ENCODE data around the gene CCL25.

The CCL25 gene

DNA sequence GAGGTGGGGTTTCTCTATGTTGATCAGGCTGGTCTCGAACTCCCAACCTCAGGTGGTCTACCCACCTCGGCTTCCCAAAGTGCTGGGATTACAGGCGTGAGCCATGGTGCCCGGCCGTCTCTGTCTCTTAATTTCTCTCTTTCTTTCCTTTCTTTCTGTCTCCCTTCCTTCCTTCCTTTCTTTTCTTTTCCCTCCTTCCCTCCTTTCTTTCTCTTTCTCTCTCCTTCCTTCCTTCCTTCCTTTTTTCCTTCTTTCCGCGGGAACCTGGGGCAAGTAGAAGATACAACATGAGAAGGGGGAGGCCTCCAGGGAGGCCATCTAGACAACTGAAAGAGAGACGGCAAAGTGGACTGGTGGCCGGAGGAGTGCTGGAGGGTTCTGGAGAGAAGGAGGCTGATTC, 31.9 kb upstream of the CCL25 start:
- TF ChIP-seq EP300 (IDR thresholded peaks at IDR 0.05; ENCODE audit: borderline replicate concordance) (no peak), EGR1 (IDR thresholded peaks at IDR 0.05) (no peak), YY1 (IDR thresholded peaks at IDR 0.05; ENCODE audit: low read depth) (no peak), CREB1 (IDR thresholded peaks at IDR 0.05; ENCODE audit: low read depth) (no peak), TEAD4 (IDR thresholded peaks at IDR 0.05) (no peak), CEBPB (IDR thresholded peaks at IDR 0.05) (no peak), FOXM1 (IDR thresholded peaks at IDR 0.05; ENCODE audit: borderline replicate concordance, low read depth) (no peak)
- TF ChIP-seq, protein P1, sequence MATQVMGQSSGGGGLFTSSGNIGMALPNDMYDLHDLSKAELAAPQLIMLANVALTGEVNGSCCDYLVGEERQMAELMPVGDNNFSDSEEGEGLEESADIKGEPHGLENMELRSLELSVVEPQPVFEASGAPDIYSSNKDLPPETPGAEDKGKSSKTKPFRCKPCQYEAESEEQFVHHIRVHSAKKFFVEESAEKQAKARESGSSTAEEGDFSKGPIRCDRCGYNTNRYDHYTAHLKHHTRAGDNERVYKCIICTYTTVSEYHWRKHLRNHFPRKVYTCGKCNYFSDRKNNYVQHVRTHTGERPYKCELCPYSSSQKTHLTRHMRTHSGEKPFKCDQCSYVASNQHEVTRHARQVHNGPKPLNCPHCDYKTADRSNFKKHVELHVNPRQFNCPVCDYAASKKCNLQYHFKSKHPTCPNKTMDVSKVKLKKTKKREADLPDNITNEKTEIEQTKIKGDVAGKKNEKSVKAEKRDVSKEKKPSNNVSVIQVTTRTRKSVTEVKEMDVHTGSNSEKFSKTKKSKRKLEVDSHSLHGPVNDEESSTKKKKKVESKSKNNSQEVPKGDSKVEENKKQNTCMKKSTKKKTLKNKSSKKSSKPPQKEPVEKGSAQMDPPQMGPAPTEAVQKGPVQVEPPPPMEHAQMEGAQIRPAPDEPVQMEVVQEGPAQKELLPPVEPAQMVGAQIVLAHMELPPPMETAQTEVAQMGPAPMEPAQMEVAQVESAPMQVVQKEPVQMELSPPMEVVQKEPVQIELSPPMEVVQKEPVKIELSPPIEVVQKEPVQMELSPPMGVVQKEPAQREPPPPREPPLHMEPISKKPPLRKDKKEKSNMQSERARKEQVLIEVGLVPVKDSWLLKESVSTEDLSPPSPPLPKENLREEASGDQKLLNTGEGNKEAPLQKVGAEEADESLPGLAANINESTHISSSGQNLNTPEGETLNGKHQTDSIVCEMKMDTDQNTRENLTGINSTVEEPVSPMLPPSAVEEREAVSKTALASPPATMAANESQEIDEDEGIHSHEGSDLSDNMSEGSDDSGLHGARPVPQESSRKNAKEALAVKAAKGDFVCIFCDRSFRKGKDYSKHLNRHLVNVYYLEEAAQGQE (IDR thresholded peaks at IDR 0.05; ENCODE audit: low read depth): no peak
- TF ChIP-seq, protein P2, sequence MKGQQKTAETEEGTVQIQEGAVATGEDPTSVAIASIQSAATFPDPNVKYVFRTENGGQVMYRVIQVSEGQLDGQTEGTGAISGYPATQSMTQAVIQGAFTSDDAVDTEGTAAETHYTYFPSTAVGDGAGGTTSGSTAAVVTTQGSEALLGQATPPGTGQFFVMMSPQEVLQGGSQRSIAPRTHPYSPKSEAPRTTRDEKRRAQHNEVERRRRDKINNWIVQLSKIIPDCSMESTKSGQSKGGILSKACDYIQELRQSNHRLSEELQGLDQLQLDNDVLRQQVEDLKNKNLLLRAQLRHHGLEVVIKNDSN (IDR thresholded peaks at IDR 0.05): no peak

DNA sequence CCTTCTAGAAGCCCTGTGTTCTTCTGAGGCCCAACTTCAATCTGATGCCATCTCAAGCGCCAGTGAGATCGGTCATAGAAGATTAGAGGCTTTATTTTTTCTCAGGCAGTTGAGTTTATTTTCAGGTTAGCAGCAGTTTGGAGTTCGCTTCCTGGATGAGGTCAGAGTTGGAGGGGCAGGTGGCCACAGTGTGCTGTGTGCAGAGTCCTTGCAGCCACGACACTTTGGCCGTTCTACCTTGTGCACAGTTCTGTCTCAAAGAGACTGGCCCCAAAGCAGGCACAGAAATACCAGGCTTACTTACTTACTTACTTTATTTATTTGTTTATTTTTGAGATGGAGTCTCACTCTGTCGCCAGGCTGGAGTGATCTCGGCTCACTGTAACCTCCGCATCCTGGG, 31.2 kb upstream of the CCL25 start:
- TF ChIP-seq YY1 (IDR thresholded peaks at IDR 0.05; ENCODE audit: low read depth): no peak
- TF ChIP-seq, protein P1 (IDR thresholded peaks at IDR 0.05; ENCODE audit: low read depth): no peak
- TF ChIP-seq, protein P2 (IDR thresholded peaks at IDR 0.05): no peak
- TF ChIP-seq, protein P3, sequence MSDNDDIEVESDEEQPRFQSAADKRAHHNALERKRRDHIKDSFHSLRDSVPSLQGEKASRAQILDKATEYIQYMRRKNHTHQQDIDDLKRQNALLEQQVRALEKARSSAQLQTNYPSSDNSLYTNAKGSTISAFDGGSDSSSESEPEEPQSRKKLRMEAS (IDR thresholded peaks at IDR 0.05): no peak
- no peak for TF ChIP-seq EGR1 (IDR thresholded peaks at IDR 0.05)
- no peak for TF ChIP-seq NFIC (IDR thresholded peaks at IDR 0.05)
- TF ChIP-seq CEBPB (IDR thresholded peaks at IDR 0.05): no peak
- no peak for TF ChIP-seq EP300 (IDR thresholded peaks at IDR 0.05; ENCODE audit: borderline replicate concordance)
- TF ChIP-seq TCF12 (IDR thresholded peaks at IDR 0.05; ENCODE audit: low read depth): no peak
- TF ChIP-seq RAD21 (IDR thresholded peaks at IDR 0.05; ENCODE audit: low read depth): no peak
- TF ChIP-seq FOXM1 (IDR thresholded peaks at IDR 0.05; ENCODE audit: borderline replicate concordance, low read depth): no peak
- no peak for TF ChIP-seq CREB1 (IDR thresholded peaks at IDR 0.05; ENCODE audit: low read depth)
- no peak for TF ChIP-seq TEAD4 (IDR thresholded peaks at IDR 0.05)
- TF ChIP-seq ZBTB7A (IDR thresholded peaks at IDR 0.05; ENCODE audit: low read depth): no peak
- no peak for TF ChIP-seq TAF1 (IDR thresholded peaks at IDR 0.05; ENCODE audit: low read depth)

DNA sequence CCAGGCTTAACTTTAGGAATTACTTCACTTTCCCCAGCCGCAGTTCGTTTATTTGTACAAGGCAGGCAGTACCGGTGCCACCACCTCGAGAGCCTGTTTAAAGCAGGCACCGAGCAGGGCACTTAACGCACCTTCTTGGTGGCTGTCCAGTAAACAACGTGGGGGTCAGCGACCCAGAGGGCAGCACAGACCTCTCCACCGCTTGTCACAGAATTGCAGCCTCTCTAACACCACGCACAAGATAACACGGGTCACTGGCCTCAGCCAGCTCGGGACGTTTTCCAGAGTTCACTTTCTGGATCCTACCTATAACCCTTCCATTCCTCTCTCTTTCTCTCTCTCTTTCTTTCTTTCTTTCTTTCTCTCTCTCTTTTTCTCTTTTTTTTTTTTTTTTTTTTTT, 30.3 kb upstream of the CCL25 start:
- TF ChIP-seq EGR1 (IDR thresholded peaks at IDR 0.05) (no peak), EP300 (IDR thresholded peaks at IDR 0.05; ENCODE audit: borderline replicate concordance) (no peak), NFIC (IDR thresholded peaks at IDR 0.05) (no peak), ZBTB7A (IDR thresholded peaks at IDR 0.05; ENCODE audit: low read depth) (no peak), TCF12 (IDR thresholded peaks at IDR 0.05; ENCODE audit: low read depth) (no peak), CREB1 (IDR thresholded peaks at IDR 0.05; ENCODE audit: low read depth) (no peak), FOXM1 (IDR thresholded peaks at IDR 0.05; ENCODE audit: borderline replicate concordance, low read depth) (no peak), CEBPB (IDR thresholded peaks at IDR 0.05) (no peak), YY1 (IDR thresholded peaks at IDR 0.05; ENCODE audit: low read depth) (no peak), TEAD4 (IDR thresholded peaks at IDR 0.05) (no peak)
- TF ChIP-seq, protein P3 (IDR thresholded peaks at IDR 0.05): no peak
- TF ChIP-seq, protein P2 (IDR thresholded peaks at IDR 0.05): no peak

DNA sequence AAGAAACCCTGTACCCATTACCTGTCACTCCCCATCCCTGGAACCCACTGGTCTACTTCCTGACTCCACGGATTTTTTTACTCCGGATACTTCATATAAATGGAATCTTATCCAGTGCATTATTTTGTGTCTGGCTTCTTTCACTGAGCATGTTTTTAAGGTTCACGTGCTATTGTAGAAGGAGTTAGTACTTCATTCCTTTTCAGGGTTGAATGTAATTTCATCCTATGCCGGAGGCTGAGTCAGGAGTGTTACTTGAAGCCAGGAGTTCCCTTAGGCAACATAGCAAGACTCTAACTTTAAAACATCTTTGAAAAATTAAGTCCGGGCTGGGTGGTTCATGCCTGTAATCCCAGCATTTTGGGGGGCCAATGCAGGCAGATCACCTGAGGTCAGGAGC, 29.2 kb upstream of the CCL25 start:
- TF ChIP-seq YY1 (IDR thresholded peaks at IDR 0.05; ENCODE audit: low read depth) (no peak), EGR1 (IDR thresholded peaks at IDR 0.05) (no peak), TCF12 (IDR thresholded peaks at IDR 0.05; ENCODE audit: low read depth) (no peak), TEAD4 (IDR thresholded peaks at IDR 0.05) (no peak), RAD21 (IDR thresholded peaks at IDR 0.05; ENCODE audit: low read depth) (no peak), NFIC (IDR thresholded peaks at IDR 0.05) (no peak), TAF1 (IDR thresholded peaks at IDR 0.05; ENCODE audit: low read depth) (no peak), CREB1 (IDR thresholded peaks at IDR 0.05; ENCODE audit: low read depth) (no peak), CEBPB (IDR thresholded peaks at IDR 0.05) (no peak), EP300 (IDR thresholded peaks at IDR 0.05; ENCODE audit: borderline replicate concordance) (no peak), FOXM1 (IDR thresholded peaks at IDR 0.05; ENCODE audit: borderline replicate concordance, low read depth) (no peak), ZBTB7A (IDR thresholded peaks at IDR 0.05; ENCODE audit: low read depth) (no peak)
- TF ChIP-seq, protein P3 (IDR thresholded peaks at IDR 0.05): no peak
- TF ChIP-seq, protein P1 (IDR thresholded peaks at IDR 0.05; ENCODE audit: low read depth): no peak
- TF ChIP-seq, protein P2 (IDR thresholded peaks at IDR 0.05): no peak

Measured in Ishikawa (cell line).